PC-9 (cell line): ENCODE results near the gene CTNNA1. TPM values are rescaled to one million over a fixed set of nuclear protein-coding genes. Genes with fewer than 3 reads are reported as not detected.

Experiments used
- BruUV-seq: library from RNA; stranded (reverse); fragments of 400-500 nt; replicated peaks from 2 replicates; lab custom pipeline; 2021; lab: Mats Ljungman, UMichigan
- CTCF ChIA-PET: fragments of 300-600 bp; sonication (Branson Sonifier 250); formaldehyde crosslinking; loops from one replicate; lab custom pipeline; 2022; ENCODE audit warnings: antibody characterized with exemption; lab: Charles Lee
- POLR2A ChIA-PET: fragments of 300-600 bp; sonication (Branson Sonifier 250); formaldehyde crosslinking; loops from one replicate; lab custom pipeline; 2022; ENCODE audit warnings: antibody characterized with exemption; ENCODE audit not compliant: unreplicated experiment; lab: Charles Lee
- DNase-seq, 2 experiments: peaks; one replicate each; pipeline versions ENCODE4 v3.0.0 to v3.0.0-alpha.2; 2015 to 2022; ENCODE audit warnings: mixed read lengths in 1 of 2
- H2AFZ ChIP-seq: fragments of 200-600 bp; sonication (generic); 2 replicates; pipeline ENCODE4 v1.8.1; 2017; ENCODE audit warnings: antibody characterized with exemption
- H3F3A ChIP-seq: fragments of 200-600 bp; sonication (generic); 2 replicates; pipeline ENCODE4 v1.8.1; 2017; ENCODE audit warnings: antibody characterized with exemption, mild to moderate bottlenecking, low read depth; ENCODE audit not compliant: insufficient read depth
- H3K27ac ChIP-seq: fragments of 200-600 bp; sonication (generic); 2 replicates; pipeline ENCODE4 v1.6.1; 2016; ENCODE audit warnings: mixed run types
- H3K27me3 ChIP-seq: fragments of 200-600 bp; sonication (generic); 2 replicates; pipeline ENCODE4 v1.6.1; 2016; ENCODE audit warnings: low read depth, mixed run types; ENCODE audit not compliant: insufficient read depth
- H3K36me3 ChIP-seq: fragments of 200-600 bp; sonication (generic); 2 replicates; pipeline ENCODE4 v1.6.1; 2016; ENCODE audit warnings: low read depth, mixed run types
- H3K4me1 ChIP-seq: fragments of 200-600 bp; sonication (generic); replicated peaks from 2 replicates; pipeline ENCODE4 v1.6.1; 2016; ENCODE audit warnings: mixed run types; ENCODE audit not compliant: insufficient read depth
- H3K4me2 ChIP-seq: fragments of 200-600 bp; sonication (generic); 2 replicates; pipeline ENCODE4 v1.6.1; 2017; ENCODE audit warnings: mixed run types
- H3K4me3 ChIP-seq: fragments of 200-600 bp; sonication (generic); 2 replicates; pipeline ENCODE4 v1.6.1; 2016; ENCODE audit warnings: mixed run types
- H3K79me2 ChIP-seq: fragments of 200-600 bp; sonication (generic); 2 replicates; pipeline ENCODE4 v1.6.1; 2017; ENCODE audit warnings: low read depth, mixed run types
- H3K9me2 ChIP-seq: fragments of 200-600 bp; sonication (generic); 2 replicates; pipeline ENCODE4 v1.8.1; 2017; ENCODE audit warnings: mild to moderate bottlenecking; ENCODE audit not compliant: insufficient read depth
- H3K9me3 ChIP-seq: fragments of 200-600 bp; sonication (generic); 2 replicates; pipeline ENCODE4 v1.8.1; 2016; ENCODE audit warnings: low read depth; ENCODE audit not compliant: insufficient read depth
- H4K20me1 ChIP-seq: fragments of 200-600 bp; sonication (generic); 2 replicates; pipeline ENCODE4 v1.8.1; 2017; ENCODE audit not compliant: insufficient read depth
- EZH2 ChIP-seq: fragments of 200-600 bp; sonication (generic); IDR thresholded peaks from 2 replicates; pipeline ENCODE4 v1.8.0; 2017; ENCODE audit warnings: antibody characterized with exemption, low read depth
- intact Hi-C: fragments of 100-400 bp; cut with micrococcal nuclease; formaldehyde crosslinking; loops from one replicate; pipeline ENCODE4 v1.10.0; 2022; ENCODE audit not compliant: unreplicated experiment
- total RNA-seq: library from RNA; stranded (reverse); gene quantifications from 2 replicates; pipeline ENCODE4 v1.2.3, GENCODE V29; 2021
- TF ChIP-seq, protein P1 (sequence below): fragments of 200-600 bp; sonication (generic); conservative IDR thresholded peaks from 2 replicates; pipeline ENCODE4 v1.6.1; 2017; ENCODE audit warnings: mixed run types, antibody characterized with exemption, mild to moderate bottlenecking, moderate library complexity

Gene CTNNA1
- total RNA-seq, 1 experiment from 2014 or later, result 91.7 TPM

DNA sequence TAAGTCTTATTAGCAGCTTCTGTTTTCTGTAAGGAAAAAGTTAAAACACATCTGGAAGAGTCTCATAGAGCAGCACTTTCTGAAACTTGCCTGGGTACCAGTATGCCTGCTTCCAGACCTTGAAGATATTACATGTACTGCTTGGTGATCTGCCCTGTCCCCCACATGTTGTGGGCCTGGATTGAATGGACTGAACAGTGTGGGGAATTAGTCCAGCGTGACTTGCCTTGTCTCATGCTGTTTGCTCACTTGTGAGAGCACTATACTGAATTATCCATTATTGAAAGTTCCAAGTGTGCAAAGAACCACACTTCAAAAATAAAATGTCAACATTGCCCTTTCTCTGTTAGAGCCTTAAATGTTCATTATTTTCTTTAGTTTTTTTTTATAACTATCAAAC lies 8.9 kb downstream of the CTNNA1 start:
- TF ChIP-seq, protein P1, sequence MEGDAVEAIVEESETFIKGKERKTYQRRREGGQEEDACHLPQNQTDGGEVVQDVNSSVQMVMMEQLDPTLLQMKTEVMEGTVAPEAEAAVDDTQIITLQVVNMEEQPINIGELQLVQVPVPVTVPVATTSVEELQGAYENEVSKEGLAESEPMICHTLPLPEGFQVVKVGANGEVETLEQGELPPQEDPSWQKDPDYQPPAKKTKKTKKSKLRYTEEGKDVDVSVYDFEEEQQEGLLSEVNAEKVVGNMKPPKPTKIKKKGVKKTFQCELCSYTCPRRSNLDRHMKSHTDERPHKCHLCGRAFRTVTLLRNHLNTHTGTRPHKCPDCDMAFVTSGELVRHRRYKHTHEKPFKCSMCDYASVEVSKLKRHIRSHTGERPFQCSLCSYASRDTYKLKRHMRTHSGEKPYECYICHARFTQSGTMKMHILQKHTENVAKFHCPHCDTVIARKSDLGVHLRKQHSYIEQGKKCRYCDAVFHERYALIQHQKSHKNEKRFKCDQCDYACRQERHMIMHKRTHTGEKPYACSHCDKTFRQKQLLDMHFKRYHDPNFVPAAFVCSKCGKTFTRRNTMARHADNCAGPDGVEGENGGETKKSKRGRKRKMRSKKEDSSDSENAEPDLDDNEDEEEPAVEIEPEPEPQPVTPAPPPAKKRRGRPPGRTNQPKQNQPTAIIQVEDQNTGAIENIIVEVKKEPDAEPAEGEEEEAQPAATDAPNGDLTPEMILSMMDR, result no peak
- no peak for TF ChIP-seq EZH2
- Histone ChIP-seq H3K27ac (no peak overlapping the region), H3F3A (0 out of 2 replicates have a peak, but pooled peaks cover 8% of the 10 kb centered on the region), H3K9me2 (no peaks in the 10 kb centered on the region), H3K4me3 (no peak overlapping the region), H3K27me3 (no peaks in the 10 kb centered on the region), H3K79me2 (peaks cover 100% of the 10 kb centered on the region), H3K9me3 (no peaks in the 10 kb centered on the region), H3K4me1 (no peaks in the 10 kb centered on the region), H4K20me1 (peaks cover 97% of the 10 kb centered on the region), H2AFZ (no peak overlapping the region), H3K36me3 (peaks cover 28% of the 10 kb centered on the region; the same call in 1 of the 2 replicates), H3K4me2 (no peak overlapping the region)
- DNase-seq, result no peak
- intact Hi-C loops, result no loop called here
- BruUV-seq, result no TSS peak
- ChIA-PET CTCF (interaction anchor here (1.2 kb wide), 1 partner anchor 28 kb away, joined by 3 read pairs; no protein-coding TSS in a partner anchor), POLR2A (interaction anchor here (0.6 to 0.8 kb wide), 2 partner anchors 27 to 65 kb away, joined by 4 to 6 read pairs; no protein-coding TSS in a partner anchor)

DNA sequence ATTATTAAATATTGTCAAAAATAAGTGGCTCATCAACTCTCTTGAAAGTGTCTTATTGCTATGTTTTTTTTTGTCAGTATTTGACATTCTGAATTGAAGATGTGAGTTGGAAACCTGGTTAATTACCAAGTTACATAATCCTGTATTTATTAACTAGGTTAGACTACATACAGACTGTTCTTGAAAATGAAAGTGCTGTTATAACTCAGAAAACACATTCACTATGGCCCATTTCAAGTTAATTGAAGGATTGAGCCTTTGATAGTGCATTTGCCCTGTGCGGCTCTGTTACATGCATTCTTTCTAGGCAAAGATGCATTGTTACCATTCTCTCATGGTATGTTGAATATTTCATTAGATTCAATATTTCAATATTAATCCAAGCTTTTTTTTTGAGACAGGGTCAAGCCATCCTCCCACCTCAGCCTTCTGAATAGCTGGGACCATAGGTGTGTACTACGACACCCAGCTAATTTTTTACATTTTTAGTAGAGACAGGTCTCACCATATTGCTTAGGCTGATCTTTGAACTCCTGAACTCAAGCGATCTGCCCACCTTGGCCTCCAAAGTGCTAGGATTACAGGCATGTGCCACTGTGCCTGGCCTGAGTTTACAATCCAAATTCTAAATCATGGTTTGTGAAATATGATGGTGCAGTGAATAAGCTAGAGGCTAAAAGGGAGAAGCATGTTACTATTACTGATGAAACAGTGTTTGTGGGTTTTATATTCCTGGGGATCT lies 10.0 kb downstream of the CTNNA1 start:
- BruUV-seq, result no TSS peak
- H3K36me3 ChIP-seq, result peaks cover 28% of the 10 kb centered on the region; the same call in 1 of the 2 replicates
- H3K27me3 ChIP-seq, result no peaks in the 10 kb centered on the region
- no peak for TF ChIP-seq EZH2
- TF ChIP-seq, protein P1, result no peak
- peaks cover 98% of the 10 kb centered on the region for H4K20me1 ChIP-seq
- H3K79me2 ChIP-seq, result peaks cover 100% of the 10 kb centered on the region
- no peak for DNase-seq
- no peak overlapping the region for H2AFZ ChIP-seq
- H3K4me2 ChIP-seq, result no peak overlapping the region
- ChIA-PET POLR2A (interaction anchor here (0.8 kb wide), 1 partner anchor 26 kb away, joined by 6 read pairs; no protein-coding TSS in a partner anchor), CTCF (interaction anchor here (0.6 to 1.2 kb wide), 3 partner anchors 26 to 392 kb away, joined by 3 read pairs; no protein-coding TSS in a partner anchor)
- intact Hi-C loops, result no loop called here
- H3K9me3 ChIP-seq, result no peaks in the 10 kb centered on the region
- H3K9me2 ChIP-seq, result no peaks in the 10 kb centered on the region
- H3F3A ChIP-seq, result peaks cover 14% of the 10 kb centered on the region; the same call in 1 of the 2 replicates
- H3K27ac ChIP-seq, result no peak overlapping the region
- no peaks in the 10 kb centered on the region for H3K4me1 ChIP-seq
- no peak overlapping the region for H3K4me3 ChIP-seq

DNA sequence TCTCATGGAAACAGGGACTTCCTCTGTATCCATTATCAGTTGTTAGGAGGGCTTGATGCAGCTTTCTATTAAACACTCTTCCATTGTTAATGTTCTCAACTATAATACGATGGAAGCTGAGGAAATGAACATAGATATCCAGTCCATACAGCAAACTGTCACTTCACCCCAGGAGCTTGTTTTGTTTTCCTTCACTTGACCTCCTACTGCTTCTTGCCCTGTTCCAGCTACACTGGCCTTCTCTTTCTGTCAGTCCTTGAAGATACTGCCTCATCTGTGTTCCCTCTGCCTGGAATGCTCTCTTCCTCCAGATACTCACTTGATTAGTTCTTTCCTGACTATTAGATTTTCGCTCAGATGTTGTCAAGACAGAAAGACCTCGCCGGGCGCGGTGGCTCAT lies 17.1 kb downstream of the CTNNA1 start:
- Histone ChIP-seq H4K20me1 (peaks cover 92% of the 10 kb centered on the region), H2AFZ (no peak overlapping the region), H3K4me2 (no peak overlapping the region), H3K9me2 (no peaks in the 10 kb centered on the region), H3K4me3 (no peak overlapping the region), H3K27ac (no peak overlapping the region), H3K27me3 (no peaks in the 10 kb centered on the region), H3K4me1 (no peaks in the 10 kb centered on the region), H3K79me2 (peaks cover 95% of the 10 kb centered on the region), H3K9me3 (no peaks in the 10 kb centered on the region), H3F3A (peaks cover 24% of the 10 kb centered on the region; the same call in 1 of the 2 replicates), H3K36me3 (no peaks in the 10 kb centered on the region)
- BruUV-seq, result no TSS peak
- CTCF ChIA-PET, result no interaction called here
- intact Hi-C loops, result loop anchor here (5.0 kb wide), 1 partner anchor 193 kb away; the partner anchor contains the start of gene HSPA9
- no peak for DNase-seq
- TF ChIP-seq, protein P1, result no peak
- no peak for TF ChIP-seq EZH2
- POLR2A ChIA-PET, result no interaction called here
